IMR-90 (cell line): ENCODE data around the gene KRT76. TPM values are rescaled to one million over a fixed set of nuclear protein-coding genes. Genes with fewer than 3 reads are reported as not detected.

Experiments used
- ATAC-seq: fragments of 200-7000 bp; cut with Tn5 transposase; 2 replicates; pipeline ENCODE4 v1.9.1; 2020; ENCODE audit warnings: low read depth, mild to moderate bottlenecking, moderate library complexity
- BruUV-seq: library from RNA; stranded (reverse); fragments of 400-500 nt; replicated peaks from 2 replicates; lab custom pipeline; 2021; lab: Mats Ljungman, UMichigan
- CTCF ChIA-PET: fragments of 300-600 bp; formaldehyde crosslinking; extraction: SDS; loops from one replicate; lab custom pipeline; 2021; ENCODE audit warnings: antibody characterized with exemption; lab: Yijun Ruan, JAX
- POLR2A ChIA-PET: fragments of 300-600 bp; sonication (Branson Sonifier 250); formaldehyde crosslinking; loops from one replicate; lab custom pipeline; 2022; ENCODE audit warnings: antibody characterized with exemption; ENCODE audit not compliant: unreplicated experiment; lab: Charles Lee
- DNase-seq: peaks from one replicate; pipeline ENCODE4 v3.0.0; 2013
- H2AFZ ChIP-seq: replicated peaks from 2 replicates; pipeline ENCODE3; 2013; ENCODE audit warnings: low read length, mild to moderate bottlenecking; ENCODE audit not compliant: poor library complexity
- H2AK5ac ChIP-seq: 2 replicates; pipeline ENCODE4 v1.6.1; 2013; ENCODE audit warnings: low read depth, low read length, inconsistent platforms
- H2AK9ac ChIP-seq: replicated peaks from 2 replicates; pipeline ENCODE3; 2013; ENCODE audit warnings: mild to moderate bottlenecking, low read depth, low read length, moderate library complexity; ENCODE audit not compliant: poor library complexity
- H2BK120ac ChIP-seq: 2 replicates; pipeline ENCODE4 v1.6.1; 2013; ENCODE audit warnings: low read depth, low read length, inconsistent platforms
- H2BK15ac ChIP-seq: 3 replicates; pipeline ENCODE4 v1.6.1; 2013; ENCODE audit warnings: low read depth, low read length, inconsistent platforms
- H2BK20ac ChIP-seq: 2 replicates; pipeline ENCODE4 v1.6.1; 2013; ENCODE audit warnings: low read depth, mild to moderate bottlenecking, inconsistent platforms, low read length, moderate library complexity
- H2BK5ac ChIP-seq: 2 replicates; pipeline ENCODE4 v1.6.1; 2013; ENCODE audit warnings: mild to moderate bottlenecking, low read depth, low read length, inconsistent platforms; ENCODE audit not compliant: poor library complexity, severe bottlenecking
- H3K14ac ChIP-seq: replicated peaks from 2 replicates; pipeline ENCODE4 v1.6.1; 2013; ENCODE audit warnings: low read depth, low read length, inconsistent platforms
- H3K18ac ChIP-seq: 2 replicates; pipeline ENCODE4 v1.6.1; 2013; ENCODE audit warnings: low read depth, low read length, control low read depth
- H3K23ac ChIP-seq: 2 replicates; pipeline ENCODE4 v1.6.1; 2013; ENCODE audit warnings: low read depth, low read length, inconsistent platforms
- H3K27ac ChIP-seq: 2 replicates; pipeline ENCODE4 v1.5.1; 2013; ENCODE audit warnings: mild to moderate bottlenecking, control low read depth, low read length; ENCODE audit not compliant: insufficient read depth
- H3K27me3 ChIP-seq: 2 replicates; pipeline ENCODE4 v1.6.1; 2013; ENCODE audit warnings: low read length; ENCODE audit not compliant: control insufficient read depth, insufficient read depth
- H3K36me3 ChIP-seq: 2 replicates; pipeline ENCODE4 v1.6.1; 2013; ENCODE audit warnings: low read length, mixed read lengths; ENCODE audit not compliant: control insufficient read depth, insufficient read depth
- H3K4ac ChIP-seq: 2 replicates; pipeline ENCODE4 v1.6.1; 2013; ENCODE audit warnings: low read depth, low read length, inconsistent platforms
- H3K4me1 ChIP-seq: 2 replicates; pipeline ENCODE4 v1.6.1; 2013; ENCODE audit warnings: low read length, mixed read lengths; ENCODE audit not compliant: control insufficient read depth, insufficient read depth
- H3K4me2 ChIP-seq: 2 replicates; pipeline ENCODE4 v1.6.1; 2013; ENCODE audit warnings: low read depth, mild to moderate bottlenecking, control low read depth, low read length, moderate library complexity
- H3K4me3 ChIP-seq: 2 replicates; pipeline ENCODE4 v1.5.1; 2013; ENCODE audit warnings: low read depth, mild to moderate bottlenecking, control low read depth, low read length, moderate library complexity; ENCODE audit not compliant: insufficient read depth
- H3K56ac ChIP-seq: 2 replicates; pipeline ENCODE4 v1.6.1; 2013; ENCODE audit warnings: low read length, inconsistent platforms; ENCODE audit not compliant: insufficient read depth; ENCODE audit errors: extremely low read depth
- H3K79me1 ChIP-seq, 2 experiments: 2 replicates each; pipeline ENCODE4 v1.6.1; 2013; ENCODE audit warnings: low read length in 2 of 2, inconsistent platforms in 1 of 2, low read depth in 1 of 2
- H3K9ac ChIP-seq: 2 replicates; pipeline ENCODE4 v1.6.1; 2013; ENCODE audit warnings: low read depth, low read length, control low read depth
- H3K9me1 ChIP-seq: 2 replicates; pipeline ENCODE4 v1.6.1; 2013; ENCODE audit warnings: low read length, inconsistent platforms; ENCODE audit not compliant: insufficient read depth
- H3K9me3 ChIP-seq: 2 replicates; pipeline ENCODE4 v1.6.1; 2013; ENCODE audit warnings: low read length; ENCODE audit not compliant: control insufficient read depth, insufficient read depth
- H4K20me1 ChIP-seq: 2 replicates; pipeline ENCODE4 v1.6.1; 2013; ENCODE audit warnings: low read length, inconsistent platforms; ENCODE audit not compliant: insufficient read depth
- H4K5ac ChIP-seq: 2 replicates; pipeline ENCODE4 v1.6.1; 2013; ENCODE audit warnings: mild to moderate bottlenecking, low read depth, low read length, control low read depth
- H4K8ac ChIP-seq, 2 experiments: 2 replicates each; pipeline ENCODE4 v1.6.1; 2013; ENCODE audit warnings: low read depth in 2 of 2, low read length in 2 of 2, control low read depth in 1 of 2, inconsistent platforms in 1 of 2
- H4K91ac ChIP-seq: 2 replicates; pipeline ENCODE4 v1.6.1; 2013; ENCODE audit warnings: low read depth, low read length, inconsistent platforms; ENCODE audit not compliant: insufficient read depth
- BHLHE40 ChIP-seq: fragments of 150-350 bp; IDR thresholded peaks from 2 replicates; pipeline ENCODE4 v1.6.1; 2016; ENCODE audit warnings: mild to moderate bottlenecking, low read depth, low read length
- ELK1 ChIP-seq: fragments of 150-350 bp; IDR thresholded peaks from 2 replicates; pipeline ENCODE4 v1.6.1; 2016; ENCODE audit warnings: low read depth, mild to moderate bottlenecking, low read length, moderate library complexity, borderline replicate concordance
- MXI1 ChIP-seq: IDR thresholded peaks from 2 replicates; pipeline ENCODE4 v1.6.1; 2012; ENCODE audit warnings: low read depth, mild to moderate bottlenecking, low read length, moderate library complexity, borderline replicate concordance
- NFE2L2 ChIP-seq: fragments of 150-350 bp; IDR thresholded peaks from 2 replicates; pipeline ENCODE4 v1.6.1; 2016; ENCODE audit warnings: low read depth, mild to moderate bottlenecking, low read length
- RCOR1 ChIP-seq: IDR thresholded peaks from 2 replicates; pipeline ENCODE4 v1.6.1; 2012; ENCODE audit warnings: mild to moderate bottlenecking, low read length, improper control_type of control experiment; ENCODE audit not compliant: insufficient replicate concordance
- WGBS, 2 experiments: methylation state at CpG; one replicate each; pipeline versions ENCODE4 v1.1.5 to v1.1.7; 2013; ENCODE audit warnings: missing lambda C conversion rate in 2 of 2; ENCODE audit not compliant: insufficient read length in 1 of 2; ENCODE audit errors: extremely low coverage in 2 of 2; 5-methylcytosine and 5-hydroxymethylcytosine counted together
- dilution Hi-C: fragments of 300-500 bp; cut with HindIII; formaldehyde crosslinking; loops from one replicate; pipeline ENCODE4 v1.14.3; 2018; ENCODE audit warnings: low sequenced_read_pairs; ENCODE audit not compliant: unreplicated experiment
- in situ Hi-C: fragments of 300-500 bp; cut with MboI; formaldehyde crosslinking; loops from 3 replicates; pipeline ENCODE4 v1.14.3; 2019; ENCODE audit warnings: low sequenced_read_pairs, inconsistent platforms, mixed read lengths
- intact Hi-C: fragments of 100-400 bp; cut with micrococcal nuclease; formaldehyde crosslinking; loops from 2 replicates; pipeline ENCODE4 v1.10.0; 2022
- polyA plus RNA-seq, 3 experiments: library from polyadenylated mRNA; depleted of rRNA; stranded (reverse); fragments of >200 nt; gene quantifications; 2 replicates each; pipeline ENCODE4 v1.2.3, GENCODE V29; 2012; ENCODE audit warnings: low replicate concordance in 1 of 3
- total RNA-seq: library from RNA; depleted of rRNA; stranded (reverse); fragments of >200 nt; gene quantifications from 2 replicates; pipeline ENCODE4 v1.2.3, GENCODE V29; 2012

The KRT76 gene
- total and polyA plus RNA-seq, 2 of the 4 experiments (the other 2 are of a cell fraction), result not detected

- TF ChIP-seq MXI1 (no peak), NFE2L2 (no peak), RCOR1 (no peak), BHLHE40 (no peak), ELK1 (no peak)
- H2AFZ ChIP-seq, result no peak overlapping the region
- H3K36me3 ChIP-seq, result no peaks in the 10 kb centered on the region
- intact Hi-C loops (no loop called here), in situ Hi-C loops (no loop called here), dilution Hi-C loops (no loop called here)
- no TSS peak for BruUV-seq
- WGBS, 2 experiments, result no CpG with 5 or more reads among the region's 5 CpGs
- ChIA-PET CTCF (interaction anchor here (0.6 kb wide), 1 partner anchor 21 kb away, joined by 4 read pairs; no protein-coding TSS in a partner anchor), POLR2A (no interaction called here)
- no peaks in the 10 kb centered on the region for H3K79me1 ChIP-seq
- no peak for ATAC-seq
- no peak overlapping the region for H3K27ac ChIP-seq
- H3K14ac ChIP-seq, result no peak overlapping the region
- H4K5ac ChIP-seq, result no peak overlapping the region
- no peak overlapping the region for H3K4me3 ChIP-seq
- no peak overlapping the region for H2BK15ac ChIP-seq
- no peaks in the 10 kb centered on the region for H3K9me1 ChIP-seq
- peaks cover 44% of the 10 kb centered on the region for H3K27me3 ChIP-seq
- H3K23ac ChIP-seq, result no peak overlapping the region
- H3K18ac ChIP-seq, result no peak overlapping the region
- H3K9me3 ChIP-seq, result no peaks in the 10 kb centered on the region
- no peak overlapping the region for H2BK20ac ChIP-seq
- no peak overlapping the region for H4K8ac ChIP-seq
- H2BK120ac ChIP-seq, result no peak overlapping the region
- H4K91ac ChIP-seq, result no peak overlapping the region
- no peak overlapping the region for H3K9ac ChIP-seq
- no peak overlapping the region for H2AK9ac ChIP-seq
- no peaks in the 10 kb centered on the region for H4K20me1 ChIP-seq
- H3K56ac ChIP-seq, result no peak overlapping the region
- no peak overlapping the region for H2AK5ac ChIP-seq
- H3K4me2 ChIP-seq, result no peak overlapping the region
- H2BK5ac ChIP-seq, result no peak overlapping the region
- no peak for DNase-seq
- H3K4ac ChIP-seq, result no peak overlapping the region
- peaks cover 6% of the 10 kb centered on the region for H3K4me1 ChIP-seq
Measured at GRCh38 chr12:52810554-52810953, 33.4 kb upstream of the KRT76 start.
